Astrocyte (in vitro differentiated cells and primary cell): ENCODE measurements around the gene PNPLA1. TPM values are rescaled to one million over a fixed set of nuclear protein-coding genes. Genes with fewer than 3 reads are reported as not detected.

Experiments
- DNase-seq: peaks from one replicate; pipeline ENCODE4 v3.0.0-alpha.2; 2010; ENCODE audit warnings: low read depth
- FAIRE-seq: peaks from 2 replicates; lab custom pipeline; 2011; peaks lifted over from hg19 to GRCh38; lab: Jason Lieb, UNC
- H2AFZ ChIP-seq: 2 replicates; pipeline ENCODE4 v1.6.0; 2012; ENCODE audit warnings: low read depth, low read length, inconsistent platforms
- H3K27ac ChIP-seq: 2 replicates; pipeline ENCODE4 v1.5.1; 2011; ENCODE audit warnings: low read depth, low read length, inconsistent platforms
- H3K27me3 ChIP-seq: 2 replicates; pipeline ENCODE4 v1.6.0; 2011; ENCODE audit warnings: low read length, inconsistent platforms; ENCODE audit not compliant: insufficient read depth
- H3K36me3 ChIP-seq: 2 replicates; pipeline ENCODE4 v1.5.1; 2011; ENCODE audit warnings: low read length, inconsistent platforms; ENCODE audit not compliant: insufficient read depth
- H3K4me1 ChIP-seq: 2 replicates; pipeline ENCODE4 v1.5.1; 2011; ENCODE audit warnings: low read length, inconsistent platforms; ENCODE audit not compliant: insufficient read depth
- H3K4me2 ChIP-seq: 2 replicates; pipeline ENCODE4 v1.6.0; 2012; ENCODE audit warnings: low read length, inconsistent platforms
- H3K4me3 ChIP-seq: 2 replicates; pipeline ENCODE4 v1.5.1; 2011; ENCODE audit warnings: low read depth, mild to moderate bottlenecking, low read length, inconsistent platforms; ENCODE audit not compliant: insufficient read depth
- H3K79me2 ChIP-seq: 2 replicates; pipeline ENCODE4 v1.6.0; 2012; ENCODE audit warnings: mild to moderate bottlenecking, low read length, inconsistent platforms; ENCODE audit not compliant: insufficient read depth
- H3K9ac ChIP-seq: 2 replicates; pipeline ENCODE4 v1.6.0; 2012; ENCODE audit warnings: mild to moderate bottlenecking, low read length, inconsistent platforms
- H3K9me3 ChIP-seq: 2 replicates; pipeline ENCODE4 v1.5.1; 2012; ENCODE audit warnings: low read depth, mild to moderate bottlenecking, low read length, inconsistent platforms; ENCODE audit not compliant: insufficient read depth
- H4K20me1 ChIP-seq: 2 replicates; pipeline ENCODE4 v1.6.0; 2012; ENCODE audit warnings: low read length, inconsistent platforms; ENCODE audit not compliant: insufficient read depth
- H3K27ac Mint-ChIP-seq: one replicate; pipeline ENCODE4 v1.8.0; 2021; ENCODE audit warnings: mild to moderate bottlenecking, mixed read lengths; ENCODE audit not compliant: unreplicated experiment
- H3K27me3 Mint-ChIP-seq: one replicate; pipeline ENCODE4 v1.8.0; 2021; ENCODE audit warnings: low read depth, mixed read lengths; ENCODE audit not compliant: unreplicated experiment
- H3K36me3 Mint-ChIP-seq: one replicate; pipeline ENCODE4 v1.8.0; 2021; ENCODE audit warnings: low read depth, mixed read lengths; ENCODE audit not compliant: unreplicated experiment
- H3K4me1 Mint-ChIP-seq: one replicate; pipeline ENCODE4 v1.8.0; 2021; ENCODE audit warnings: low read depth, mixed read lengths; ENCODE audit not compliant: unreplicated experiment
- H3K4me3 Mint-ChIP-seq: one replicate; pipeline ENCODE4 v1.8.0; 2021; ENCODE audit warnings: mild to moderate bottlenecking, moderate library complexity, mixed read lengths; ENCODE audit not compliant: unreplicated experiment
- H3K9me3 Mint-ChIP-seq: one replicate; pipeline ENCODE4 v1.8.0; 2021; ENCODE audit warnings: mild to moderate bottlenecking, mixed read lengths; ENCODE audit not compliant: unreplicated experiment
- CTCF ChIP-seq: IDR thresholded peaks from 2 replicates; pipeline ENCODE4 v1.5.1; 2011; ENCODE audit warnings: low read depth, mild to moderate bottlenecking, inconsistent platforms, low read length, moderate library complexity; ENCODE audit not compliant: insufficient read depth
- EZH2 ChIP-seq: IDR thresholded peaks from 2 replicates; pipeline ENCODE4 v1.6.1; 2012; ENCODE audit warnings: mild to moderate bottlenecking, low read length, inconsistent platforms; ENCODE audit not compliant: insufficient read depth
- total RNA-seq: library from RNA; stranded (reverse); gene quantifications from 2 replicates; pipeline ENCODE4 v1.2.1, GENCODE V29; 2021

Gene PNPLA1
- total RNA-seq, 1 donor from 2014 or later = not detected

- Histone ChIP-seq H3K4me3 (no peak overlapping the region), H3K9me3 (no peaks in the 10 kb centered on the region), H3K79me2 (no peaks in the 10 kb centered on the region), H3K27me3 (peaks cover 50% of the 10 kb centered on the region), H3K27ac (no peak overlapping the region), H3K9ac (no peak overlapping the region), H4K20me1 (no peaks in the 10 kb centered on the region), H3K4me1 (no peaks in the 10 kb centered on the region), H3K4me2 (no peak overlapping the region), H3K36me3 (no peaks in the 10 kb centered on the region), H2AFZ (no peak overlapping the region)
- Mint-ChIP-seq H3K4me3 (no peak overlapping the region), H3K27me3 (peaks cover 52% of the 10 kb centered on the region), H3K36me3 (no peaks in the 10 kb centered on the region), H3K4me1 (peaks cover 17% of the 10 kb centered on the region), H3K27ac (no peak overlapping the region), H3K9me3 (peaks cover 6% of the 10 kb centered on the region)
- DNase-seq = no peak
- FAIRE-seq = no peak
- TF ChIP-seq EZH2 (no peak), CTCF (no peak)
Observed at GRCh38 chr6:36334832-36335459, 65.1 kb downstream of the PNPLA1 start.

GRCh38 chr6:36335465-36336207 lies 65.8 kb downstream of the PNPLA1 start:
- no peak overlapping the region for H3K9ac ChIP-seq
- peaks cover 56% of the 10 kb centered on the region for H3K27me3 ChIP-seq
- DNase-seq = no peak
- no peaks in the 10 kb centered on the region for H4K20me1 ChIP-seq
- H3K9me3 ChIP-seq = no peaks in the 10 kb centered on the region
- TF ChIP-seq EZH2 (no peak), CTCF (no peak)
- Mint-ChIP-seq H3K4me1 (peaks cover 17% of the 10 kb centered on the region), H3K36me3 (no peaks in the 10 kb centered on the region), H3K9me3 (peaks cover 6% of the 10 kb centered on the region), H3K4me3 (no peak overlapping the region), H3K27ac (no peak overlapping the region), H3K27me3 (peaks cover 58% of the 10 kb centered on the region)
- H3K27ac ChIP-seq = no peak overlapping the region
- no peak overlapping the region for H3K4me2 ChIP-seq
- no peak for FAIRE-seq
- H3K36me3 ChIP-seq = no peaks in the 10 kb centered on the region
- H2AFZ ChIP-seq = no peak overlapping the region
- peaks cover 2% of the 10 kb centered on the region for H3K4me1 ChIP-seq
- H3K79me2 ChIP-seq = no peaks in the 10 kb centered on the region
- no peak overlapping the region for H3K4me3 ChIP-seq
